GM19455 (cell line): ENCODE measurements around the gene MIOS.
A peak's percentile ranks its signal among the peaks of the same experiment; 100 is the strongest.
"Not testable (repeated sequence)": the region's sequence is repeated elsewhere in the genome, so short reads cannot be mapped to it uniquely, and the experiment has no call there.

ENCODE experiments used
- ATAC-seq: cut with Tn5 transposase; IDR thresholded peaks from one replicate; pipeline ENCODE4 v1.9.1; 2021; ENCODE audit not compliant: unreplicated experiment

Gene MIOS

GRCh38 chr7:7641129-7641663 is 74.5 kb downstream of the MIOS start:
- peak; percentile 22 for ATAC-seq

DNA sequence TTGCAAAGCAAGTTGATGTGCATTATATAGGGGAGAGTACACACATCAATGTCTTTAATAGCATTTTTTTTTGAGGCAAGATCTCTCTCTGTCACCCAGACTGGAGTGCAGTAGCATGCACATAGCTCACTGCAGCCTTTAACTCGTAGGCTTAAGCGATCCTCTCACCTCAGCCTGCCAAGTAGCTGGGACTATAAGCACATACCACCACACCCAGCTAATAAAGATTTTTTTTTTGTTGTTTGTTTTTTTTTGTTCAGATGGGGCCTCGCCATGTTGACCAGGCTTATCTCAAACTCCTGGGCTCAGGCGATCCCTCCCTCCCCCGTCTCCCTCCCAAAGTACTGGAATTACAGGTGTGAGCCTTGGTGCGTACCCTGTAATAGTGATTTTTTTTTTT is 75.4 kb downstream of the MIOS start:
- ATAC-seq: no peak

- ATAC-seq: no peak
Observed at GRCh38 chr7:7647495-7648036, 80.9 kb downstream of the MIOS start.

DNA sequence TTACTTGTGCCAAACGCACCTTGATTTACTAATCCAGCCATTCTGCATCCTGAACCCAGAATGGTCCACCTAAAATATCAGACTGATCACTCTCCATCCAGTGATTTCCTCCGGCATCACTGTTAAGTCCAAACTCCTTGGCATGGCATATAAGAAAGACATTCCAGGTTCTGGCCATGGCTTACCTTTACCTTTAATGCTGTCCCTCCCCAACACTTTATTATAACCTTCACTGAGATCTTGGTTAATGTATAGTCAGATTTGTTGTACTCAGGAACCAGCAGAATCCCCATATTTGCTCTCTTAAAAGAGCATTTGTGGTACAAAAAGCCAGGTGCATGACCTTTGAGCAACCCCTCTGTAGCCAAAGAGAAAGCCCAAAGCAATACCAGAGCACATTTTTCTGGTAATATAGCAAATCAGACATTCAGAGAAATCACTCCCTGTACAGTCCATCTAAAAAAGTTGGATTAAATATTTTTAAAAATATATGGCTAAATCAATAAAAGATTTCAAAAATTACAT is 84.1 kb downstream of the MIOS start:
- ATAC-seq: no peak

DNA sequence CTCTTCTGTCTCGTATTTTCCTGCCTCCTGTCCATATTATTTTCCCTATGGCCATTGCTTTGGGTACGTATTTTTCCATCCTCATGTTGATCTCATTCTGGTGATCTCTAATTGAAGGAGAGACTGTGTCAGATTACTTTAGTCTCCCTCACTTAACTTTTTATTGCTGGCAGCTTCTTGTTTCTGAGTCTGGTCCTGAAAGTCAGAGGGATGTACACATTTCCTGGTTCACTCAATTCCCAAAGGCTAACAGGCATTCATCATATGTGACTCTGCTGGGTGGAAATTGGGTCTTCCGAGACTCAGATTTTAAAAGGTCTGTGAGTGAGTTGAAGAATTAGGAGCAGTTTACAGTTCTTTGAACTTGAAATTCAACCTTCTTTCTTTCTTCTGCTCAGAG is 84.8 kb downstream of the MIOS start:
- ATAC-seq: no peak

DNA sequence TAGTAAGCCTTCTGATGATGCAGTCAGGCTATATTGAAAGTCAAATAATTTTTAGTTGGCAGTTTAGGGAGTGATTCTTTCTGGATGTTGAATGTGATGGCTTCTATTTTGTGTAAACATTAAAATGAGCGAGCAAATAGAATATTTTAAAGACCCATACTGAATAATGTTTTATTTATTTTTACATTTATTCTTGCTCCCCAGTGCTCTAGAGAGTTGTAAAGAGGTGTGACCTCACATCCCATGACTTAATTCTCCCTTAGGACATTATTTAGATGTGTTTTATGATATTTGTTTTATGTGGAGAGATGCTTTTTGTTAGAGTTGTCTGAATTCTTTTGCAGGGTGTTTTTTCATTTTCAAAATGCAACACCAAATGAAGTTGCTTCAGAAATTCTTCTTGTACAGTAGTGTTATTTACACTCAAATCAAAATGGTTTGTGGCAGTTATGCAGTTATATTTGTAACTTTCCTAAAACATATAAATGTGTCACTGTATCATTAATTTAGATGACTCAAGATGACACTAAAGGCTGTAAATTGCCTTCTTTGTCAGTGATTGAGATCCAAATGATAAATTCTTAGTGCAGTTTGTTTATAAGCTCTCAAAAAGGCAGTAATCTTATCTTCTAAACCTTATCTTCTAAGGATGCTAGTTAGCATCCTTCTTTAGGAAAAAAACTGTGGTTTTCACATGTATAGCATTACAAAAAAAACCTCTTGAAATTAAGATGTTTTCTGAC is 86.3 kb downstream of the MIOS start:
- ATAC-seq: no peak

DNA sequence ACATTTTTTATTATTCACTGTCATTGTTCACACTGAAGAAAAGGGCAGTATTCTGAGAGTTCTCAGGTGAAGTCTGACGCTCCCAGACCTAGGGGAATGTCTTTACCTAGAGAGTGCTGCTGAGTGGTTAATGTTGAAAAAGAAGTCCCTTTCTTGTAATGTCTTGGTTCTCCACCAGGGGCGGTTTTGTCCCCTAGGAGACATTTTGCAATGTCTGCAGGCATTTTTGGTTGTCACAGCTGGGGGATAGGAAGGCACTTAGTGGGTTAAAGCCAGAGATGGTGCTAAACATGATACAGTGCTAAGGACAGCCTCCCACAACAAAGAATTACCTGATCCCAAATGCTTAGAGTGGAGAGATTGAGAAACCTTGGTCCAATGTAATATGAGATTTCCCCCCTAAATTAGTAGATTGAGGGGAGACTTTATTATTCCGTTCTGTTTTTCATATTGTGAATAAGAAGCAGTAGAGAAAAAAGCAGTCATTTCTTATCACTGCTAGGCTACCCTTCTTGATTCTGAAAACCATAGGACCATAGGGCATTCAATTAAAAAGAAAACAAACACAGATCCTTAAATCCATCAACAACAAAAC is 87.0 kb downstream of the MIOS start:
- no peak for ATAC-seq

GRCh38 chr7:7654964-7655715 is 88.5 kb downstream of the MIOS start:
- ATAC-seq: no peak

DNA sequence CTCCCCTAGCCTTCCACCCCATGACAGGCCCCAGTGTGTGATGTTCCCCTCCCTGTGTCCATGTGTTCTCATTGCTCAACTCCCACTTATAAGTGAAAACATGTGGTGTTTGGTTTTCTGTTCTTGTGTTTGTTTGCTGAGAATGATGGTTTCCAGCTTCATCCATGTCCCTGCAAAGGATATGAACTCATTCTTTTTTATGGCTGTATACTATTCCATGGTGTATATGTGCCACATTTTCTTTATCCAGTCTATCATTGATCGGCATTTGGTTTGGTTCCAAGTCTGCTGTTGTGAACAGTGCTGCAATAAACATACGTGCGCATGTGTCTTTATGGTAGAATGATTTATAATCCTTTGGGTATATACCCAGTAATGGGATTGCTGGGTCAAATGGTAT is 89.8 kb downstream of the MIOS start:
- not testable (repeated sequence) for ATAC-seq
